Caco-2 (cell line): Measurements from ENCODE around the gene NFATC1. TPM values are rescaled to one million over a fixed set of nuclear protein-coding genes. Genes with fewer than 3 reads are reported as not detected.

ENCODE experiments used
- BruUV-seq: library from RNA; stranded (reverse); fragments of 400-500 nt; replicated peaks from 2 replicates; lab custom pipeline; 2021; lab: Mats Ljungman, UMichigan
- CTCF ChIA-PET: fragments of 300-600 bp; sonication (Branson Sonifier 250); formaldehyde crosslinking; loops from one replicate; lab custom pipeline; 2022; ENCODE audit warnings: antibody characterized with exemption; lab: Charles Lee
- POLR2A ChIA-PET: fragments of 300-600 bp; sonication (Branson Sonifier 250); formaldehyde crosslinking; loops from one replicate; lab custom pipeline; 2022; ENCODE audit warnings: antibody characterized with exemption; lab: Charles Lee
- DNase-seq, 2 experiments: peaks; one replicate each; pipeline versions ENCODE4 v3.0.0 to v3.0.0-alpha.2; 2020 to 2022
- H3K27me3 ChIP-seq: replicated peaks from 2 replicates; pipeline ENCODE4 v1.6.0; 2011; ENCODE audit warnings: low read length; ENCODE audit not compliant: control insufficient read depth, insufficient read depth
- H3K36me3 ChIP-seq: 2 replicates; pipeline ENCODE4 v1.5.1; 2011; ENCODE audit warnings: low read length; ENCODE audit not compliant: control insufficient read depth, insufficient read depth
- H3K4me1 ChIP-seq: fragments of 250-450 bp; sonication (Bioruptor Pico); 2 replicates; pipeline ENCODE4 v1.5.1; 2020; ENCODE audit warnings: mild to moderate bottlenecking
- H3K4me3 ChIP-seq: 2 replicates; pipeline ENCODE4 v1.5.1; 2011; ENCODE audit warnings: low read depth, mild to moderate bottlenecking, control low read depth, low read length
- H3K9me3 ChIP-seq: fragments of 250-450 bp; sonication (Bioruptor Pico); 2 replicates; pipeline ENCODE4 v1.5.1; 2020; ENCODE audit warnings: mild to moderate bottlenecking, moderate library complexity
- H3K27ac Mint-ChIP-seq: one replicate; pipeline ENCODE4 v1.8.0; 2022; ENCODE audit warnings: mixed read lengths; ENCODE audit not compliant: unreplicated experiment
- H3K27me3 Mint-ChIP-seq: one replicate; pipeline ENCODE4 v1.8.0; 2022; ENCODE audit warnings: mixed read lengths; ENCODE audit not compliant: insufficient read depth, unreplicated experiment
- H3K36me3 Mint-ChIP-seq: one replicate; pipeline ENCODE4 v1.8.0; 2022; ENCODE audit warnings: mild to moderate bottlenecking, mixed read lengths; ENCODE audit not compliant: insufficient read depth, unreplicated experiment
- H3K4me1 Mint-ChIP-seq: one replicate; pipeline ENCODE4 v1.8.0; 2022; ENCODE audit warnings: low read depth, mixed read lengths; ENCODE audit not compliant: unreplicated experiment
- H3K4me3 Mint-ChIP-seq: one replicate; pipeline ENCODE4 v1.8.0; 2022; ENCODE audit warnings: mild to moderate bottlenecking, moderate library complexity, mixed read lengths; ENCODE audit not compliant: unreplicated experiment
- H3K9me3 Mint-ChIP-seq: one replicate; pipeline ENCODE4 v1.8.0; 2022; ENCODE audit warnings: mixed read lengths; ENCODE audit not compliant: unreplicated experiment
- intact Hi-C: fragments of 100-400 bp; cut with micrococcal nuclease; formaldehyde crosslinking; loops from one replicate; pipeline ENCODE4 v1.10.0; 2022; ENCODE audit not compliant: unreplicated experiment
- total RNA-seq: library from RNA; stranded (reverse); gene quantifications from 2 replicates; pipeline ENCODE4 v1.2.3, GENCODE V29; 2022
- TF ChIP-seq, protein P1 (sequence below), 2 experiments: fragments of 200-600 bp in 1 of 2; IDR thresholded peaks; 1 replicate in 1 of 2; 2 replicates in 1 of 2; pipeline versions ENCODE4 v1.5.1 to v1.8.0; 2011 to 2022; ENCODE audit warnings: antibody characterized with exemption in 1 of 2, control low read depth in 1 of 2, inconsistent platforms in 1 of 2, low read depth in 1 of 2, low read length in 1 of 2, mild to moderate bottlenecking in 1 of 2, moderate library complexity in 1 of 2; ENCODE audit not compliant: insufficient read depth in 1 of 2, severe bottlenecking in 1 of 2, unreplicated experiment in 1 of 2

NFATC1 gene
- total RNA-seq, 1 experiment from 2014 or later: 0.66 TPM

DNA sequence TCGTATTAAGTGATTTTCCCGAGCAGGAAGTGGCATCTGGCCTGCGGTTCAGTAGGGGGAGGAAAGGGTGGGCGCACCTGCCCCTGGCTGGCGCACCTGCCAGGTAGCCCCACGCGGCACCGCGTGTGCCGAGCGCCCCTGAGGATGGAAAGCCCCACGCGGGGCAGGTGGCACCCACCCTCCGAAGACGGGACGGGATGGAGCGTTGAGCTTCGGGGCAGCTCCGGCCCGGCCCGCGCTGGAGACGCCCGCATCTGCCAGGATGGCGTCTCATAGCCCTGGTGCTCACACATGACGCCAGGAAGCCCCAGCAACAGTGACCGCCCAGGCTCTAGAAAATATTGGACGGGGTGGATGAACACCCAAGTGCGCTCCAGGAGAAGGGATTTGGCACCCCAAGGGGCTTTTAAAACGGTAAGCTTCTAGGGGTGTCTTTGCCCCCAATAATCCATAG is 2.5 kb upstream of the NFATC1 start:
- H3K27me3 Mint-ChIP-seq: peaks cover 20% of the 10 kb centered on the region
- ChIA-PET POLR2A (interaction anchor here (0.7 kb wide), 1 partner anchor 99 kb away, joined by 6 read pairs; no protein-coding TSS in a partner anchor), CTCF (no interaction called here)
- peak overlapping the region; percentile 75 for H3K4me3 Mint-ChIP-seq
- H3K4me1 Mint-ChIP-seq: no peaks in the 10 kb centered on the region
- H3K27ac Mint-ChIP-seq: no peak overlapping the region
- no peak overlapping the region for H3K4me3 ChIP-seq
- intact Hi-C loops: no loop called here
- TF ChIP-seq, protein P1, sequence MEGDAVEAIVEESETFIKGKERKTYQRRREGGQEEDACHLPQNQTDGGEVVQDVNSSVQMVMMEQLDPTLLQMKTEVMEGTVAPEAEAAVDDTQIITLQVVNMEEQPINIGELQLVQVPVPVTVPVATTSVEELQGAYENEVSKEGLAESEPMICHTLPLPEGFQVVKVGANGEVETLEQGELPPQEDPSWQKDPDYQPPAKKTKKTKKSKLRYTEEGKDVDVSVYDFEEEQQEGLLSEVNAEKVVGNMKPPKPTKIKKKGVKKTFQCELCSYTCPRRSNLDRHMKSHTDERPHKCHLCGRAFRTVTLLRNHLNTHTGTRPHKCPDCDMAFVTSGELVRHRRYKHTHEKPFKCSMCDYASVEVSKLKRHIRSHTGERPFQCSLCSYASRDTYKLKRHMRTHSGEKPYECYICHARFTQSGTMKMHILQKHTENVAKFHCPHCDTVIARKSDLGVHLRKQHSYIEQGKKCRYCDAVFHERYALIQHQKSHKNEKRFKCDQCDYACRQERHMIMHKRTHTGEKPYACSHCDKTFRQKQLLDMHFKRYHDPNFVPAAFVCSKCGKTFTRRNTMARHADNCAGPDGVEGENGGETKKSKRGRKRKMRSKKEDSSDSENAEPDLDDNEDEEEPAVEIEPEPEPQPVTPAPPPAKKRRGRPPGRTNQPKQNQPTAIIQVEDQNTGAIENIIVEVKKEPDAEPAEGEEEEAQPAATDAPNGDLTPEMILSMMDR (IDR thresholded peaks at IDR 0.05; ENCODE audit: insufficient read depth in 1 of 2, low read depth in 1 of 2, low read length in 1 of 2, severe bottlenecking in 1 of 2, unreplicated experiment in 1 of 2): no peak
- DNase-seq: no peak
- H3K9me3 ChIP-seq: no peaks in the 10 kb centered on the region
- H3K27me3 ChIP-seq: no peaks in the 10 kb centered on the region
- no peaks in the 10 kb centered on the region for H3K36me3 Mint-ChIP-seq
- no peaks in the 10 kb centered on the region for H3K36me3 ChIP-seq
- no peaks in the 10 kb centered on the region for H3K4me1 ChIP-seq
- no peaks in the 10 kb centered on the region for H3K9me3 Mint-ChIP-seq
- no TSS peak for BruUV-seq

DNA sequence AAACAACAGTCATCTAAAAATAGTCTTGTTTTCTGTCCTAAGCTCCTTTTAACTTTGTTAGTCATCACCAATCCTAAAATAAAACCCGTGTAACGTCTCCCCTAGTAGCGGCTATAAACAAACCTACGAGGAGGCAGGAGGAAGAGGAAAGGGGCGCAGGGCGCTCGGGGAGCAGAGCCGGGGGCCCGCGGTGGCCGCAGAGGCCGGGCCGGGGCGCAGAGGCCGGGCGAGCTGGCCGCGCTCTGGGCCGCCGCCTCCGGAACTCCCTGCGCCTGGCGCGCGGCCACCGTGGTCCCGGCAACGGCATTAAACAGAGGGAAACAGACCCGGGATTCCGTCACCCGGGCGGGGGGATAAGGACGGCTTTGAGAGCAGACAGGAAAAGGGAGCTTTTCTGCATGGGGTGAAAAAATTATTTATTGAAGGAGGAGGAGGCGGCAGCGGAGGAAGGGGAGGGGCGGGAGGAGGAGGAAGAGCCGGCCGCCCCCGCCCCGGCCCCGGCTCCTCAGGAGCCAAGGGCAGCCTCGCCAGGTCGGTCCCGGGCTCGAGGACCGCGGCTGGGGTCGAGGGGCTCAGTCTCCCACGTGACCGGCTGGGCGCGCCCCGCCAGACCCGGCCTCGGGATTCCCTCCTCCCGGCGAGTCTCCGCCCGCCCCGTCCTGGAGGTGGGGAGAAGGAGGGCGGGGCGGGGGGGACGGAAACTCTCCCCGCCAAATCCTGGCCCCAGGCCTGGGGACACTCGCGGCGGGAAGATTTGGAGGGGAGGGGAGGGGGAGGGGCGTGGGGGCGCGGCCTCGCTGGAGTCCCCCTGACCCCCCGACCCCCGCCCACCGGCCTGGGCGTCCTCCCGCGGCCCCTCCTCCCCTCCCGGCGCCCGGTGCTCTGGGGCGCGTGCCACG is 1.8 kb upstream of the NFATC1 start:
- Histone ChIP-seq H3K36me3 (no peaks in the 10 kb centered on the region), H3K9me3 (no peaks in the 10 kb centered on the region), H3K4me1 (no peaks in the 10 kb centered on the region), H3K4me3 (peak overlapping the region; percentile 16), H3K27me3 (no peaks in the 10 kb centered on the region)
- BruUV-seq: no TSS peak
- CTCF ChIA-PET: no interaction called here
- intact Hi-C loops: no loop called here
- TF ChIP-seq, protein P1 (IDR thresholded peaks at IDR 0.05; ENCODE audit: insufficient read depth in 1 of 2, low read depth in 1 of 2, low read length in 1 of 2, severe bottlenecking in 1 of 2, unreplicated experiment in 1 of 2): no peak
- H3K4me1 Mint-ChIP-seq: no peaks in the 10 kb centered on the region
- H3K4me3 Mint-ChIP-seq: peak overlapping the region; percentile 75
- no peaks in the 10 kb centered on the region for H3K9me3 Mint-ChIP-seq
- H3K27me3 Mint-ChIP-seq: peaks cover 16% of the 10 kb centered on the region
- DNase-seq: peak in 1 of 2 experiments; percentile 38
- H3K27ac Mint-ChIP-seq: peak overlapping the region; percentile 76
- no peaks in the 10 kb centered on the region for H3K36me3 Mint-ChIP-seq
- POLR2A ChIA-PET: interaction anchor here (0.7 kb wide), 1 partner anchor 98 kb away, joined by 6 read pairs; no protein-coding TSS in a partner anchor

DNA sequence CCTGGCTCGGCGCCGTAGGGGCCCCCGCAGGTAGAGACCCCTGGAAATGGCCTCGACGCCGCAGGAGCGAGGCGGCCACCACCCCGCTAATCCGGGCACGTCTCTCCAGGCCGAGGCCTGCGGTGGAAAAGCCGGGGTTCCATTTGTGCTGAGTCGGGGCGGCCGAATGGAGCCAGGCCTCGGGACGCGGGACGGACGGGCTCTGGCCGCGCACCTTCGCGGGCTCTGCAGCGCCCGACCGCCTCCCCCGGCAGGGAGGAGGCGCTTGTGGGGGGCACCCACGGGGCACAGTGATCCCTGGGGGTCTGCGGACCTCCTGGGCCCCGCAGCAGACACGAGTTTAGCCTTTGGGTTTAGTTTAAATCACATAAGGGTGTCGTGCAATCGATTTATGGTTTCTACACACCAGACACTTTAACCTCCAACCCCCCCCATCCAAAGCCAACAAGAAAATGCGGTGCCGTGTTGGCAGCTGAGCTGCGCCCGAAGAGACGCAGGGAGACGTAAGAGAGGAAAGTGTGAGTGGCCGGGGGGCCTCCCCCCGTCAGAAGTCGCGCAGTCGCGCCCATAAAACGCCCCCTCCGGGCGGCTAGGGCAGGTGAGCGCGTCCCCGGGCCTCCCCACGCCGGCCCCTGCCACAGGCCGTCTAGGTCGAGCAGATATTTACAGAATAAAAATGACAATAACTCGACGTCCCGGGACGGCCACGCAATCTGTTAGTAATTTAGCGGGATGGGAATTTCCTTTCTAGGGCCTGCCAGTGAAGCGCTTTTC is 1.0 kb upstream of the NFATC1 start:
- H3K9me3 Mint-ChIP-seq: no peaks in the 10 kb centered on the region
- Histone ChIP-seq H3K9me3 (no peaks in the 10 kb centered on the region), H3K4me3 (peak overlapping the region; percentile 7), H3K36me3 (no peaks in the 10 kb centered on the region), H3K27me3 (no peaks in the 10 kb centered on the region), H3K4me1 (no peaks in the 10 kb centered on the region)
- intact Hi-C loops: no loop called here
- ChIA-PET POLR2A (no interaction called here), CTCF (no interaction called here)
- H3K27ac Mint-ChIP-seq: no peak overlapping the region
- peak overlapping the region; percentile 38 for H3K4me3 Mint-ChIP-seq
- TF ChIP-seq, protein P1 (IDR thresholded peaks at IDR 0.05; ENCODE audit: insufficient read depth in 1 of 2, low read depth in 1 of 2, low read length in 1 of 2, severe bottlenecking in 1 of 2, unreplicated experiment in 1 of 2): no peak
- no peaks in the 10 kb centered on the region for H3K4me1 Mint-ChIP-seq
- BruUV-seq: no TSS peak
- no peaks in the 10 kb centered on the region for H3K36me3 Mint-ChIP-seq
- DNase-seq: no peak
- H3K27me3 Mint-ChIP-seq: peaks cover 12% of the 10 kb centered on the region
